Vagina (tissue), 2 donors: ENCODE results near the gene RPS6KB2. TPM values are rescaled to one million over a fixed set of nuclear protein-coding genes. Genes with fewer than 3 reads are reported as not detected.

Experiments
- DNase-seq, 2 donors: peaks; one replicate each; pipeline ENCODE4 v3.0.0-alpha.2; 2017; ENCODE audit errors: extremely low spot score in 2 of 2
- H3K27ac ChIP-seq: fragments of 200-600 bp; sonication (generic); one replicate; pipeline ENCODE4 v1.5.1; 2019
- H3K27me3 ChIP-seq: fragments of 200-600 bp; sonication (generic); one replicate; pipeline ENCODE4 v1.5.1; 2019
- H3K36me3 ChIP-seq, 2 donors: fragments of 200-600 bp; sonication (generic); one replicate each; pipeline ENCODE4 v1.5.1; 2017 to 2019
- H3K4me1 ChIP-seq: fragments of 200-600 bp; sonication (generic); one replicate; pipeline ENCODE4 v1.5.1; 2019
- H3K4me3 ChIP-seq, 2 donors: fragments of 200-600 bp; sonication (generic); 1 replicate in 1 of 2; 2 replicates in 1 of 2; pipeline ENCODE4 v1.5.1; 2016 to 2019
- H3K9me3 ChIP-seq: fragments of 200-600 bp; sonication (generic); one replicate; pipeline ENCODE4 v1.5.1; 2019
- POLR2A ChIP-seq, 2 donors: fragments of 450-650 bp; IDR thresholded peaks; one replicate each; pipeline ENCODE4 v1.6.1; 2017; ENCODE audit warnings: antibody characterized with exemption in 2 of 2, mild to moderate bottlenecking in 2 of 2, moderate library complexity in 2 of 2
- POLR2AphosphoS5 ChIP-seq, 2 donors: sonication (generic); formaldehyde crosslinking; IDR thresholded peaks; one replicate each; pipeline ENCODE4 v1.9.0; 2017; ENCODE audit warnings: antibody characterized with exemption in 2 of 2, mild to moderate bottlenecking in 2 of 2, low read depth in 1 of 2; ENCODE audit not compliant: insufficient read depth in 1 of 2
- intact Hi-C: fragments of 100-400 bp; cut with DNase I; formaldehyde crosslinking; loops from one replicate; pipeline ENCODE4 v1.15.1; 2023
- total RNA-seq: library from RNA; depleted of rRNA; stranded (reverse); fragments of >200 nt; gene quantifications from one replicate; pipeline ENCODE4 v1.2.3, GENCODE V29; 2016
- TF ChIP-seq, protein P1 (sequence below), 3 experiments: fragments of 450-650 bp in 2 of 3; fragments of 200-600 bp in 1 of 3; sonication (generic) in 1 of 3; IDR thresholded peaks; one replicate each; pipeline ENCODE4 v1.5.1; 2017 to 2019; ENCODE audit warnings: antibody characterized with exemption in 3 of 3, mild to moderate bottlenecking in 2 of 3, moderate library complexity in 2 of 3

RPS6KB2 gene
- total RNA-seq, 1 donor from 2014 or later: 50.6 TPM

- no peak for TF ChIP-seq POLR2A (IDR thresholded peaks at IDR 0.05)
- no peak for TF ChIP-seq POLR2AphosphoS5 (IDR thresholded peaks at IDR 0.05; ENCODE audit: insufficient read depth in 1 of 2, low read depth in 1 of 2)
- TF ChIP-seq, protein P1, sequence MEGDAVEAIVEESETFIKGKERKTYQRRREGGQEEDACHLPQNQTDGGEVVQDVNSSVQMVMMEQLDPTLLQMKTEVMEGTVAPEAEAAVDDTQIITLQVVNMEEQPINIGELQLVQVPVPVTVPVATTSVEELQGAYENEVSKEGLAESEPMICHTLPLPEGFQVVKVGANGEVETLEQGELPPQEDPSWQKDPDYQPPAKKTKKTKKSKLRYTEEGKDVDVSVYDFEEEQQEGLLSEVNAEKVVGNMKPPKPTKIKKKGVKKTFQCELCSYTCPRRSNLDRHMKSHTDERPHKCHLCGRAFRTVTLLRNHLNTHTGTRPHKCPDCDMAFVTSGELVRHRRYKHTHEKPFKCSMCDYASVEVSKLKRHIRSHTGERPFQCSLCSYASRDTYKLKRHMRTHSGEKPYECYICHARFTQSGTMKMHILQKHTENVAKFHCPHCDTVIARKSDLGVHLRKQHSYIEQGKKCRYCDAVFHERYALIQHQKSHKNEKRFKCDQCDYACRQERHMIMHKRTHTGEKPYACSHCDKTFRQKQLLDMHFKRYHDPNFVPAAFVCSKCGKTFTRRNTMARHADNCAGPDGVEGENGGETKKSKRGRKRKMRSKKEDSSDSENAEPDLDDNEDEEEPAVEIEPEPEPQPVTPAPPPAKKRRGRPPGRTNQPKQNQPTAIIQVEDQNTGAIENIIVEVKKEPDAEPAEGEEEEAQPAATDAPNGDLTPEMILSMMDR (IDR thresholded peaks at IDR 0.05): no peak
- Histone ChIP-seq H3K27ac (no peak overlapping the region), H3K9me3 (no peaks in the 10 kb centered on the region), H3K4me3 (no peak overlapping the region), H3K27me3 (no peaks in the 10 kb centered on the region), H3K36me3 (peaks cover 0 to 15% of the 10 kb centered on the region in 2 donors), H3K4me1 (peaks cover 28% of the 10 kb centered on the region)
- no peak for DNase-seq
- intact Hi-C loops: no loop called here
These were observed 17.2 kb downstream of the RPS6KB2 start for GRCh38 chr11:67445515-67445914.

- Histone ChIP-seq H3K27ac (no peak overlapping the region), H3K27me3 (no peaks in the 10 kb centered on the region), H3K36me3 (no peaks in the 10 kb centered on the region), H3K4me1 (peaks cover 18% of the 10 kb centered on the region), H3K9me3 (no peaks in the 10 kb centered on the region), H3K4me3 (no peak overlapping the region)
- intact Hi-C loops: no loop called here
- DNase-seq: no peak
- TF ChIP-seq POLR2A (IDR thresholded peaks at IDR 0.05): no peak
- TF ChIP-seq POLR2AphosphoS5 (IDR thresholded peaks at IDR 0.05; ENCODE audit: insufficient read depth in 1 of 2, low read depth in 1 of 2): no peak
- TF ChIP-seq, protein P1 (IDR thresholded peaks at IDR 0.05): no peak
These were observed 19.9 kb downstream of the RPS6KB2 start for GRCh38 chr11:67448220-67448609.

GRCh38 chr11:67449116-67449844, 21.0 kb downstream of the RPS6KB2 start:
- no peak for DNase-seq
- H3K27ac ChIP-seq: no peak overlapping the region
- intact Hi-C loops: no loop called here

GRCh38 chr11:67450796-67451657, 22.7 kb downstream of the RPS6KB2 start:
- TF ChIP-seq, protein P1 (IDR thresholded peaks at IDR 0.05): no peak
- TF ChIP-seq POLR2AphosphoS5 (IDR thresholded peaks at IDR 0.05; ENCODE audit: insufficient read depth in 1 of 2, low read depth in 1 of 2): no peak
- no peak for TF ChIP-seq POLR2A (IDR thresholded peaks at IDR 0.05)
- Histone ChIP-seq H3K36me3 (no peaks in the 10 kb centered on the region), H3K9me3 (no peaks in the 10 kb centered on the region), H3K4me1 (peaks cover 6% of the 10 kb centered on the region), H3K4me3 (no peak overlapping the region), H3K27ac (no peak overlapping the region), H3K27me3 (no peaks in the 10 kb centered on the region)
- intact Hi-C loops: no loop called here
- no peak for DNase-seq

More at GRCh38 chr11:67449116-67449844, 21.0 kb downstream of the RPS6KB2 start:
- no peak for TF ChIP-seq POLR2A (IDR thresholded peaks at IDR 0.05)
- no peak for TF ChIP-seq POLR2AphosphoS5 (IDR thresholded peaks at IDR 0.05; ENCODE audit: insufficient read depth in 1 of 2, low read depth in 1 of 2)
- TF ChIP-seq, protein P1 (IDR thresholded peaks at IDR 0.05): no peak
- no peak overlapping the region for H3K4me3 ChIP-seq
- H3K36me3 ChIP-seq: no peaks in the 10 kb centered on the region
- H3K27me3 ChIP-seq: no peaks in the 10 kb centered on the region
- H3K9me3 ChIP-seq: no peaks in the 10 kb centered on the region
- H3K4me1 ChIP-seq: peaks cover 13% of the 10 kb centered on the region

DNA sequence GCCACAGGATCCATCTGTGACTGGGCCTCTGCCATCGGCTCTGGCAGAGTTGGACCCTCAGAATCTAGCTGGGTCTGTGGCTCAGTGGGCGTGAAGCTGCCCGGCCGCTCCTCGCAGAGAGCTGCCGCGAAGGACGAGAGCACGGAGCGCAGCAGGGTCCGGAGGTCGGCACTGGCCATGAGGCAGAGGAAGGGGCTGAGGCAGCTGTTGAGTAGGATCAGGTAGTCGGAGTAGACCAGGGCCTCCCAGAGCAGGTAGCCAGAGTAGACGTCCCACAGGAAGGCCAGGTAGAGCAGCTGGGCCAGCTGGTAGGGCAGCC, 23.3 kb downstream of the RPS6KB2 start:
- H3K27me3 ChIP-seq: no peaks in the 10 kb centered on the region
- no peaks in the 10 kb centered on the region for H3K36me3 ChIP-seq
- intact Hi-C loops: no loop called here
- TF ChIP-seq, protein P1 (IDR thresholded peaks at IDR 0.05): no peak
- TF ChIP-seq POLR2AphosphoS5 (IDR thresholded peaks at IDR 0.05; ENCODE audit: insufficient read depth in 1 of 2, low read depth in 1 of 2): no peak
- no peak for TF ChIP-seq POLR2A (IDR thresholded peaks at IDR 0.05)
- no peak for DNase-seq
- H3K9me3 ChIP-seq: no peaks in the 10 kb centered on the region
- no peak overlapping the region for H3K4me3 ChIP-seq
- H3K27ac ChIP-seq: no peak overlapping the region
- H3K4me1 ChIP-seq: peaks cover 6% of the 10 kb centered on the region
